Choroid plexus epithelial cell (primary cell): ENCODE results near the gene GGPS1.

Experiments
- DNase-seq: peaks from one replicate; pipeline ENCODE4 v3.0.0-alpha.2; 2010; ENCODE audit warnings: low read depth
- H3K4me3 ChIP-seq: 2 replicates; pipeline ENCODE4 v1.5.1; 2011; ENCODE audit warnings: low read depth, mild to moderate bottlenecking, control low read depth, low read length, moderate library complexity
- CTCF ChIP-seq: conservative IDR thresholded peaks from 2 replicates; pipeline ENCODE4 v1.5.1; 2011; ENCODE audit warnings: low read depth, mild to moderate bottlenecking, control low read depth, inconsistent platforms, low read length, moderate library complexity

The GGPS1 gene

DNA sequence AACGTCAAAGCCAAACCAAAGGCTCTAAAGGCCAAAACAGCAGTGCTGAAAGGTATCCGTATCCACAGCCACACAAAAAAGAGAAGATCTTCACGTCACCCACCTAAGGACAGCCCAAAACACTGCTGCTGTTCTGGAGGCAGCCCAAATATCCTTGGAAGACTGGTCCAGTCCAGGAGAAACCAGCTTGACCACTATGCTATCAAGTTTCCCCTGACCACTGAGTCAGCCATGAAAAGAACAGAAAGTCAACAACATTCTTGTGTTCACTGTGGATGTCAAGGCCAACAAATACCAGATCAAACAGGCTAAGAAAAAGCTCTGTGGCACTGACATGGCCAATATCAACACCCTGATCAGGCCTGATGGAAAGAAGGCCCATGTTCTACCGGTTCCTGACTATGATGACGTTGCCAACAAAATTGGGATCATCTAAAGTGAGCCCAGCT, 32.4 kb upstream of the GGPS1 start:
- TF ChIP-seq CTCF: no peak
- no peak overlapping the region for H3K4me3 ChIP-seq
- DNase-seq: peak; percentile 96

DNA sequence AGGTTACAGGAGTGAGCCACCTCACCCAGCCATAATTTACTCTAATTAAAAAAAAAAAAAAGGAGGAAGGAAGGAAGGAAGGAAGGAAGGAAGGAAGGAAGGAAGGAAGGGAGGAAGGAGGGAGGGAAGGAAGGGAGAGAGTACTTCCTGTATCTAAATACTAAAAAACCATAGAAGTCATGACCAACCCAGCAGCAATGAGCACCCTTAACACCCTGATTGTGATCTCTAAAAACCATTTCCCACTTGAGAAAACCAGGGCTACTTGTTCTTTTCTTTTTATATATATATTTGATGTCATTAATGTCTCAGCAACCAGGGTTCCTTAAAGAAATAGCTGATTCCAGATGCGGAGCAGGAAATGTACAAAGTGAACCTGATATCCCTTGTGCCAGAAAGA, 31.6 kb upstream of the GGPS1 start:
- TF ChIP-seq CTCF: no peak
- no peak overlapping the region for H3K4me3 ChIP-seq
- no peak for DNase-seq

- no peak for TF ChIP-seq CTCF
- no peak overlapping the region for H3K4me3 ChIP-seq
- DNase-seq: peak; percentile 86
Measured at GRCh38 chr1:235297579-235297978, 30.8 kb upstream of the GGPS1 start.

- no peak for TF ChIP-seq CTCF
- no peak for DNase-seq
- H3K4me3 ChIP-seq: no peak overlapping the region
Measured at GRCh38 chr1:235298758-235299157, 29.6 kb upstream of the GGPS1 start.

GRCh38 chr1:235299169-235299858, 29.1 kb upstream of the GGPS1 start:
- DNase-seq: no peak
- no peak overlapping the region for H3K4me3 ChIP-seq
- no peak for TF ChIP-seq CTCF

DNA sequence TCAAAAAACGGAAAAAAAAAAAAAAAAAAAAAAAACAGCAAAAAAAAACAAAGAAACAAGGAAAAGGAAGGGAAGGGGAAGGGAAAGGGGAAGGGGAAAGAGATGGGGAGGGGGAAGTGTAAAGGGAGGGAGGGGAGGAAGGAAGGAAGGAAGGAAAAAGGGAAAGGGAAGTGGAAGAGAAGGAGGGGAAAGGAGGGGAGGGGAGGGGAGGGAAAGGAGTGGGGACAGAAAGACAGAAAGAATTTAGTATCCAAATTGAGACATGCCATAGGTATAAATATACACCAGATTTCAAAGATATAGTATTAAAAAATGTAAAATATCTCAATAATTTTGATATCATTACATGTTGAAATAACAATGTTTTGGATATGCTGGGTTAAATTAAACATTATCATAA, 26.2 kb upstream of the GGPS1 start:
- TF ChIP-seq CTCF: no peak
- DNase-seq: no peak
- no peak overlapping the region for H3K4me3 ChIP-seq
